Mesendoderm (in vitro differentiated cells): Measurements from ENCODE around the gene ADARB2.

ENCODE experiments used
- DNase-seq: peaks from one replicate; pipeline ENCODE4 v3.0.0; 2013
- H2AK5ac ChIP-seq: 2 replicates; pipeline ENCODE4 v1.6.1; 2013; ENCODE audit warnings: low read length, inconsistent platforms
- H2BK120ac ChIP-seq: 2 replicates; pipeline ENCODE4 v1.6.1; 2013; ENCODE audit warnings: low read depth, mild to moderate bottlenecking, low read length, moderate library complexity, mixed read lengths
- H2BK15ac ChIP-seq: replicated peaks from 2 replicates; pipeline ENCODE4 v1.6.1; 2013; ENCODE audit warnings: low read depth, mild to moderate bottlenecking, moderate library complexity
- H2BK5ac ChIP-seq: 2 replicates; pipeline ENCODE4 v1.6.1; 2013; ENCODE audit warnings: low read length, inconsistent platforms
- H3K18ac ChIP-seq: 2 replicates; pipeline ENCODE4 v1.6.1; 2013; ENCODE audit warnings: mild to moderate bottlenecking, low read length, mixed read lengths
- H3K23ac ChIP-seq: one replicate; pipeline ENCODE4 v1.6.1; 2013; ENCODE audit warnings: low read length
- H3K27ac ChIP-seq: 2 replicates; pipeline ENCODE4 v1.5.1; 2013; ENCODE audit warnings: low read depth, mild to moderate bottlenecking, inconsistent platforms, low read length, moderate library complexity
- H3K27me3 ChIP-seq: 2 replicates; pipeline ENCODE4 v1.6.1; 2013; ENCODE audit warnings: low read length, control low read depth, mild to moderate bottlenecking, inconsistent platforms; ENCODE audit not compliant: insufficient read depth, poor library complexity
- H3K36me3 ChIP-seq: 2 replicates; pipeline ENCODE4 v1.6.1; 2013; ENCODE audit warnings: low read length, inconsistent platforms; ENCODE audit not compliant: control insufficient read depth, insufficient read depth
- H3K4ac ChIP-seq: one replicate; pipeline ENCODE4 v1.6.1; 2013; ENCODE audit warnings: low read depth, mild to moderate bottlenecking, low read length, moderate library complexity
- H3K4me1 ChIP-seq: 2 replicates; pipeline ENCODE4 v1.6.1; 2013; ENCODE audit warnings: low read depth, low read length, inconsistent platforms; ENCODE audit not compliant: control insufficient read depth
- H3K4me2 ChIP-seq: 2 replicates; pipeline ENCODE4 v1.6.1; 2013; ENCODE audit warnings: low read length
- H3K4me3 ChIP-seq: 2 replicates; pipeline ENCODE4 v1.5.1; 2013; ENCODE audit warnings: mild to moderate bottlenecking, low read length
- H3K56ac ChIP-seq: one replicate; pipeline ENCODE4 v1.6.1; 2013; ENCODE audit warnings: low read length
- H3K79me1 ChIP-seq: 2 replicates; pipeline ENCODE4 v1.6.1; 2013; ENCODE audit warnings: low read length, inconsistent platforms
- H3K79me2 ChIP-seq: 2 replicates; pipeline ENCODE4 v1.6.1; 2013; ENCODE audit warnings: mild to moderate bottlenecking, low read length; ENCODE audit not compliant: control insufficient read depth, insufficient read depth
- H3K9ac ChIP-seq: 2 replicates; pipeline ENCODE4 v1.6.1; 2013; ENCODE audit warnings: low read length, inconsistent platforms
- H4K5ac ChIP-seq: one replicate; pipeline ENCODE4 v1.6.1; 2013; ENCODE audit warnings: low read length
- H4K8ac ChIP-seq: one replicate; pipeline ENCODE4 v1.6.1; 2013; ENCODE audit warnings: low read depth, mild to moderate bottlenecking, control low read depth, low read length, moderate library complexity
- WGBS: extraction: QIAGEN DNeasy Blood & Tissue Kit; methylation state at CpG from one replicate; pipeline ENCODE4 v1.1.7; 2013; ENCODE audit warnings: low lambda C conversion rate, missing lambda C conversion rate; ENCODE audit not compliant: insufficient coverage; ENCODE audit errors: extremely low coverage; 5-methylcytosine and 5-hydroxymethylcytosine counted together

The ADARB2 gene

DNA sequence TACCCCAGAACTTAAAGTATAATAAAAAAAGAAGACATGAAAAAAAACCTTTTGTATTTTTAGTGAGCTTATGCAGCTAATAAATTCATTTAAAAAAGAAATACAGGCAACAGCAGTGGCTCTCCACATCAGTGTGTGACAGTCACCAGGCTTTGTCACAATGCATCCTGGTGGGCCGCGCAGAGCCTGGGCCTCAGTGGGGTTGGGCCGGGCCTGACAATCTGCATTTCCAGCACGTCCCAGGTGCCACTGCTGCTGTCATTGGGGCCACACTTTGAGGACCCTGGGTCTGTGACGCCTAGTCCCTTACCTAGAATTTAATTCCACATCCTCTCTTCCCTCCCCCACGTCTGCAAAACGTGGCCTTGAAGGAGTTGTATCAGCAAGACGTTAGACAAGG lies 284.5 kb downstream of the ADARB2 start:
- Histone ChIP-seq H3K4me3 (no peak overlapping the region), H3K79me2 (no peaks in the 10 kb centered on the region), H3K4me1 (no peaks in the 10 kb centered on the region), H2BK120ac (no peak overlapping the region), H3K27ac (no peak overlapping the region), H2BK5ac (no peak overlapping the region), H3K18ac (no peak overlapping the region), H3K4me2 (no peak overlapping the region), H3K23ac (no peak overlapping the region), H4K5ac (no peak overlapping the region), H3K56ac (no peak overlapping the region), H3K27me3 (no peaks in the 10 kb centered on the region), H2BK15ac (no peak overlapping the region), H3K9ac (no peak overlapping the region), H4K8ac (no peak overlapping the region), H2AK5ac (no peak overlapping the region), H3K4ac (no peak overlapping the region), H3K79me1 (no peaks in the 10 kb centered on the region), H3K36me3 (no peaks in the 10 kb centered on the region)
- no CpG with 5 or more reads among the region's 8 CpGs for WGBS
- no peak for DNase-seq

DNA sequence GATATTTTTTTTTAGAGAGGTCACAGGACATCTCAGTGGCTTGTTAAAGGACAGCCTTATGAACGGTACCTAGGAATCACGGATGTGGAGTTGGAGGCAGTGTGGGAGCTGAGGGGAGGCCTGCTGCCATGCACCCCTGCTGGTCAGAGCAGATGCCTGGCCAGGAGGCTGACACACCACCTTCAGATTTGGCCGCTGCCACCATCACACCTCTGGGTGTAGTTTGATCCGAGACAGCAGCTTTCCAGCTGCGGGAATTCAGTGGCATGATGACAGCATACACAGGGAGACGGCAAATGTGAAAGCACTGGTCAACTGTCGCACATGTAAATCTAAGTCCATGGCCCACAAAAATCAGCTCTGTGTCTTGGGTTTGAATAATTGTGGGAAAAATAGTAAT lies 285.4 kb downstream of the ADARB2 start:
- Histone ChIP-seq H3K27me3 (no peaks in the 10 kb centered on the region), H3K4me1 (no peaks in the 10 kb centered on the region), H3K4ac (no peak overlapping the region), H2BK5ac (no peak overlapping the region), H3K36me3 (no peaks in the 10 kb centered on the region), H3K79me2 (no peaks in the 10 kb centered on the region), H3K18ac (no peak overlapping the region), H2BK120ac (no peak overlapping the region), H4K8ac (no peak overlapping the region), H2BK15ac (no peak overlapping the region), H3K23ac (no peak overlapping the region), H2AK5ac (no peak overlapping the region), H3K56ac (no peak overlapping the region), H3K9ac (no peak overlapping the region), H3K4me3 (no peak overlapping the region), H3K27ac (no peak overlapping the region), H3K4me2 (no peak overlapping the region), H4K5ac (no peak overlapping the region), H3K79me1 (no peaks in the 10 kb centered on the region)
- DNase-seq: no peak
- WGBS: no CpG with 5 or more reads among the region's 7 CpGs

- H3K27me3 ChIP-seq: no peaks in the 10 kb centered on the region
- no peak overlapping the region for H3K56ac ChIP-seq
- no peak overlapping the region for H3K4me3 ChIP-seq
- no peak for DNase-seq
- H3K4ac ChIP-seq: no peak overlapping the region
- no peaks in the 10 kb centered on the region for H3K36me3 ChIP-seq
- H4K8ac ChIP-seq: no peak overlapping the region
- no peak overlapping the region for H3K23ac ChIP-seq
- H4K5ac ChIP-seq: no peak overlapping the region
- H2BK5ac ChIP-seq: no peak overlapping the region
- H3K9ac ChIP-seq: no peak overlapping the region
- no peak overlapping the region for H3K4me2 ChIP-seq
- H2BK15ac ChIP-seq: no peak overlapping the region
- H3K4me1 ChIP-seq: no peaks in the 10 kb centered on the region
- no peak overlapping the region for H3K27ac ChIP-seq
- no peaks in the 10 kb centered on the region for H3K79me2 ChIP-seq
- no peaks in the 10 kb centered on the region for H3K79me1 ChIP-seq
- no peak overlapping the region for H3K18ac ChIP-seq
- no peak overlapping the region for H2AK5ac ChIP-seq
- H2BK120ac ChIP-seq: no peak overlapping the region
- WGBS: no CpG with 5 or more reads among the region's 4 CpGs
These were observed 285.9 kb downstream of the ADARB2 start for GRCh38 chr10:1451362-1451888.

DNA sequence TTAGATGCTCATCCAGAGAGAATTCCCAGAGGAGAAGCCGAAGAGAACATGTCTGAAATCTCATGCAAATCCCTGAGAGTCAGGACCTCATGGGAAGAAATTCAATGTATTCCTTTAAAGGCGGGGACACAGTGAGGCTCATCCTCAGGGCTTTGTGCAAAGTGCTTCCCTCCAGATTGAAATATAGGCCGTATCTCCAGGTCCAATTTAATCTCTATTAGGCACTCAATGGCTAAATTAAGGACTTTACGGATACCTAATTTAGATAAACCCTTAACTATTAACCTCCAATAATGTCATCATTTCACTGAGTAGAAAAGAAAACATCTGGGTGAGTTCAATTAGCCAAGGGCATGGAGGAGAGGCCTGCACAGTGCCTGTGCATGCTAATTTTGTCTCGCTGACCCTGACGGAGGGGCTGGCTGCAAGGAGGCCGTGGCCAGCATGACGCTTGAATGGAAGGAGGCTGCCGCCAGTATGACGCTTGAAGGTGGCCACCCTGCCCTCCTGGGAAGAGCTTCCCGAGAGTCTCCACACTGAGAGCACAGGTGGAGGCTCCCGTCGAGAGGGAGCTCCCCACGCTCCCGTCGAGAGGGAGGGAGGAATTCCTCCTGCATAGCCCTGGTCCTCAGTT lies 287.6 kb downstream of the ADARB2 start:
- Histone ChIP-seq H4K8ac (no peak overlapping the region), H3K23ac (no peak overlapping the region), H3K27ac (no peak overlapping the region), H2BK120ac (no peak overlapping the region), H2BK15ac (no peak overlapping the region), H3K79me2 (no peaks in the 10 kb centered on the region), H3K4ac (no peak overlapping the region), H3K79me1 (no peaks in the 10 kb centered on the region), H2AK5ac (no peak overlapping the region), H3K4me1 (no peaks in the 10 kb centered on the region), H3K27me3 (no peaks in the 10 kb centered on the region), H3K9ac (no peak overlapping the region), H4K5ac (no peak overlapping the region), H3K4me3 (no peak overlapping the region), H3K36me3 (no peaks in the 10 kb centered on the region), H3K56ac (no peak overlapping the region), H3K4me2 (no peak overlapping the region), H2BK5ac (no peak overlapping the region), H3K18ac (no peak overlapping the region)
- WGBS: no CpG with 5 or more reads among the region's 16 CpGs
- no peak for DNase-seq

GRCh38 chr10:1449021-1449420 lies 288.3 kb downstream of the ADARB2 start:
- Histone ChIP-seq H3K27me3 (no peaks in the 10 kb centered on the region), H3K18ac (no peak overlapping the region), H3K27ac (no peak overlapping the region), H3K4ac (no peak overlapping the region), H3K4me1 (no peaks in the 10 kb centered on the region), H2BK120ac (no peak overlapping the region), H3K79me2 (no peaks in the 10 kb centered on the region), H3K36me3 (no peaks in the 10 kb centered on the region), H3K9ac (no peak overlapping the region), H3K56ac (no peak overlapping the region), H2BK15ac (no peak overlapping the region), H2AK5ac (no peak overlapping the region), H3K4me3 (no peak overlapping the region), H4K5ac (no peak overlapping the region), H4K8ac (no peak overlapping the region), H3K79me1 (no peaks in the 10 kb centered on the region), H3K23ac (no peak overlapping the region), H2BK5ac (no peak overlapping the region), H3K4me2 (no peak overlapping the region)
- no peak for DNase-seq
- WGBS: no CpG with 5 or more reads among the region's 7 CpGs
